ENCODE data around the gene CCDC144A. TPM values are rescaled to one million over a fixed set of nuclear protein-coding genes. Genes with fewer than 3 reads are reported as not detected.
"Not testable (repeated sequence)": the region's sequence is repeated elsewhere in the genome, so short reads cannot be mapped to it uniquely, and the experiment has no call there.

CCDC144A gene
- total RNA-seq, 1 experiment from 2014 or later, result 0.20 TPM

GRCh38 chr17:16751224-16751923 is 61.3 kb downstream of the CCDC144A start:
- H3K9me3 ChIP-seq (ENCODE audit: control insufficient read depth in 1 of 2, insufficient read depth in 1 of 2, low read depth in 1 of 2, low read length in 2 of 2); BruUV-seq (replicated peaks); H2AFZ ChIP-seq (ENCODE audit: low read depth, low read length, poor library complexity, severe bottlenecking); POLR2A ChIA-PET; RAD21 ChIA-PET (ENCODE audit: low non-redundant PET in 1 of 2, low total read pairs in 2 of 2, uncharacterized antibody in 2 of 2, unreplicated experiment in 2 of 2); H3K4me1 ChIP-seq (ENCODE audit: control insufficient read depth in 1 of 2, insufficient read depth in 2 of 2, low read length in 2 of 2); H3K27me3 ChIP-seq (ENCODE audit: insufficient read depth, low read length); DNase-seq (ENCODE audit: low read depth, low spot score); intact Hi-C loops (cut with micrococcal nuclease); H3K9me2 ChIP-seq (ENCODE audit: insufficient read depth); H3K4me3 ChIP-seq (replicated peaks in 1 of 2; ENCODE audit: low read depth in 1 of 2, low read length in 2 of 2); CTCF ChIA-PET; H3K9ac ChIP-seq (ENCODE audit: low read length); H3K4me2 ChIP-seq (ENCODE audit: low read length); H3K27ac ChIP-seq (ENCODE audit: low read depth, low read length); H3K79me2 ChIP-seq (ENCODE audit: insufficient read depth, low read length); H3K36me3 ChIP-seq (ENCODE audit: control insufficient read depth in 1 of 2, insufficient read depth in 2 of 2, low read length in 2 of 2); H4K20me1 ChIP-seq (ENCODE audit: insufficient read depth): not testable (repeated sequence)
- peak; percentile 85 for ATAC-seq
- TF ChIP-seq RAD21 (IDR thresholded peaks at IDR 0.05; ENCODE audit: low read depth) (peak; percentile 54), CTCF (IDR thresholded peaks at IDR 0.05 in 2 of 3, conservative IDR thresholded peaks at IDR 0.05 in 1 of 3; ENCODE audit: borderline replicate concordance in 1 of 3, insufficient read depth in 1 of 3, low read depth in 2 of 3, low read length in 2 of 3) (peak; percentile 35 to 43 (median 37); a peak in 5 of 6 replicates)

GRCh38 chr17:16751924-16752287 is 61.9 kb downstream of the CCDC144A start:
- intact Hi-C loops (cut with micrococcal nuclease); H3K9me3 ChIP-seq (ENCODE audit: control insufficient read depth in 1 of 2, insufficient read depth in 1 of 2, low read depth in 1 of 2, low read length in 2 of 2); H3K9ac ChIP-seq (ENCODE audit: low read length); DNase-seq (ENCODE audit: low read depth, low spot score); RAD21 ChIA-PET (ENCODE audit: low non-redundant PET in 1 of 2, low total read pairs in 2 of 2, uncharacterized antibody in 2 of 2, unreplicated experiment in 2 of 2); H3K36me3 ChIP-seq (ENCODE audit: control insufficient read depth in 1 of 2, insufficient read depth in 2 of 2, low read length in 2 of 2); H3K4me2 ChIP-seq (ENCODE audit: low read length); CTCF ChIA-PET; H4K20me1 ChIP-seq (ENCODE audit: insufficient read depth); H3K79me2 ChIP-seq (ENCODE audit: insufficient read depth, low read length); POLR2A ChIA-PET; H3K27ac ChIP-seq (ENCODE audit: low read depth, low read length); H3K27me3 ChIP-seq (ENCODE audit: insufficient read depth, low read length); BruUV-seq (replicated peaks); H3K9me2 ChIP-seq (ENCODE audit: insufficient read depth); H3K4me3 ChIP-seq (replicated peaks in 1 of 2; ENCODE audit: low read depth in 1 of 2, low read length in 2 of 2); H3K4me1 ChIP-seq (ENCODE audit: control insufficient read depth in 1 of 2, insufficient read depth in 2 of 2, low read length in 2 of 2); H2AFZ ChIP-seq (ENCODE audit: low read depth, low read length, poor library complexity, severe bottlenecking): not testable (repeated sequence)
- peak; percentile 79 for ATAC-seq
- peak; percentile 37; the same call in 1 of the 2 replicates for TF ChIP-seq RAD21 (IDR thresholded peaks at IDR 0.05; ENCODE audit: low read depth)

GRCh38 chr17:16757520-16757919 is 67.5 kb downstream of the CCDC144A start:
- intact Hi-C loops (cut with micrococcal nuclease), result not testable (repeated sequence)

GRCh38 chr17:16758177-16758576 is 68.1 kb downstream of the CCDC144A start:
- POLR2A ChIA-PET; intact Hi-C loops (cut with micrococcal nuclease); RAD21 ChIA-PET (ENCODE audit: low non-redundant PET in 1 of 2, low total read pairs in 2 of 2, uncharacterized antibody in 2 of 2, unreplicated experiment in 2 of 2); H3K4me1 ChIP-seq (ENCODE audit: control insufficient read depth in 1 of 2, insufficient read depth in 2 of 2, low read length in 2 of 2); H3K79me2 ChIP-seq (ENCODE audit: insufficient read depth, low read length); H3K27ac ChIP-seq (ENCODE audit: low read depth, low read length); H4K20me1 ChIP-seq (ENCODE audit: insufficient read depth); H3K9ac ChIP-seq (ENCODE audit: low read length); H3K9me3 ChIP-seq (ENCODE audit: control insufficient read depth in 1 of 2, insufficient read depth in 1 of 2, low read depth in 1 of 2, low read length in 2 of 2); H3K4me3 ChIP-seq (replicated peaks in 1 of 2; ENCODE audit: low read depth in 1 of 2, low read length in 2 of 2); BruUV-seq (replicated peaks); H3K4me2 ChIP-seq (ENCODE audit: low read length); ATAC-seq; DNase-seq (ENCODE audit: low read depth, low spot score); H3K36me3 ChIP-seq (ENCODE audit: control insufficient read depth in 1 of 2, insufficient read depth in 2 of 2, low read length in 2 of 2); CTCF ChIA-PET; H2AFZ ChIP-seq (ENCODE audit: low read depth, low read length, poor library complexity, severe bottlenecking); H3K9me2 ChIP-seq (ENCODE audit: insufficient read depth); H3K27me3 ChIP-seq (ENCODE audit: insufficient read depth, low read length): not testable (repeated sequence)

More at GRCh38 chr17:16757520-16757919, 67.5 kb downstream of the CCDC144A start:
- H4K20me1 ChIP-seq (ENCODE audit: insufficient read depth); H3K27me3 ChIP-seq (ENCODE audit: insufficient read depth, low read length); H3K4me3 ChIP-seq (replicated peaks in 1 of 2; ENCODE audit: low read depth in 1 of 2, low read length in 2 of 2); H3K9ac ChIP-seq (ENCODE audit: low read length); ATAC-seq; CTCF ChIA-PET; H3K27ac ChIP-seq (ENCODE audit: low read depth, low read length); H2AFZ ChIP-seq (ENCODE audit: low read depth, low read length, poor library complexity, severe bottlenecking); H3K79me2 ChIP-seq (ENCODE audit: insufficient read depth, low read length); RAD21 ChIA-PET (ENCODE audit: low non-redundant PET in 1 of 2, low total read pairs in 2 of 2, uncharacterized antibody in 2 of 2, unreplicated experiment in 2 of 2); H3K36me3 ChIP-seq (ENCODE audit: control insufficient read depth in 1 of 2, insufficient read depth in 2 of 2, low read length in 2 of 2); DNase-seq (ENCODE audit: low read depth, low spot score); H3K9me2 ChIP-seq (ENCODE audit: insufficient read depth); BruUV-seq (replicated peaks); H3K4me1 ChIP-seq (ENCODE audit: control insufficient read depth in 1 of 2, insufficient read depth in 2 of 2, low read length in 2 of 2); H3K4me2 ChIP-seq (ENCODE audit: low read length); H3K9me3 ChIP-seq (ENCODE audit: control insufficient read depth in 1 of 2, insufficient read depth in 1 of 2, low read depth in 1 of 2, low read length in 2 of 2); POLR2A ChIA-PET: not testable (repeated sequence)

Measured in HCT116 (cell line).